Measurements from ENCODE around the gene CBLC. TPM values are rescaled to one million over a fixed set of nuclear protein-coding genes. Genes with fewer than 3 reads are reported as not detected.

The CBLC gene
- total RNA-seq, 4 donors from 2014 or later, result 26.9 to 75.7 (median 49.1) TPM

DNA sequence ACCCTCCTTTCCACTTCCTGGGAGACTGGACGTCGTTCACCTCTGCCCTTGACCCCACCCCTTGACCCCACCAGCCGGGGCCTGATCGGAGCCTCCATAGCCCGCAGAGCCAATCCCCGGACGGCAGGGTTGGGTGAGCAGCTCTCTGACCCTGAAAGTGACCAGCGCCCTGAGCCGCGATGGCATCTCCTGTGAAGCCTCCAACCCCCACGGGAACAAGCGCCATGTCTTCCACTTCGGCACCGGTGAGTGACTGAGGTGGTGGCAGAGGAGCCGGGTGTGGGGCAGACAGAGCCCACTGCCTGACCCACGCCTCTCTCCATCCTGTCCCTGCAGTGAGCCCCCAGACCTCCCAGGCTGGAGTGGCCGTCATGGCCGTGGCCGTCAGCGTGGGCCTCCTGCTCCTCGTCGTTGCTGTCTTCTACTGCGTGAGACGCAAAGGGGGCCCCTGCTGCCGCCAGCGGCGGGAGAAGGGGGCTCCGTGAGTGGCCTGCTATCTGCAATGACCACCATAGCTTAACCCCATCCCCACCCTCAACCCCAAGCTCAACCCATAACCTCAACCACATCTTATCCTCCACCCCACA, 41.6 kb downstream of the CBLC start:
- Histone ChIP-seq H3K4me1 (peaks cover 4 to 20% (median 4%) of the 10 kb centered on the region in 3 donors), H3K4me3 (no peak overlapping the region), H3K27me3 (peaks cover 0 to 9% (median 0%) of the 10 kb centered on the region in 4 donors), H3K36me3 (peaks cover 0 to 22% (median 0%) of the 10 kb centered on the region in 3 donors), H3K27ac (no peak overlapping the region), H3K9me3 (no peaks in the 10 kb centered on the region)
- intact Hi-C loops (cut with DNase I), result no loop called here
- WGBS, 2 donors, result 90 to 95% methylated on average over 10 to 20 of the region's 28 CpGs
- TF ChIP-seq, protein P1, sequence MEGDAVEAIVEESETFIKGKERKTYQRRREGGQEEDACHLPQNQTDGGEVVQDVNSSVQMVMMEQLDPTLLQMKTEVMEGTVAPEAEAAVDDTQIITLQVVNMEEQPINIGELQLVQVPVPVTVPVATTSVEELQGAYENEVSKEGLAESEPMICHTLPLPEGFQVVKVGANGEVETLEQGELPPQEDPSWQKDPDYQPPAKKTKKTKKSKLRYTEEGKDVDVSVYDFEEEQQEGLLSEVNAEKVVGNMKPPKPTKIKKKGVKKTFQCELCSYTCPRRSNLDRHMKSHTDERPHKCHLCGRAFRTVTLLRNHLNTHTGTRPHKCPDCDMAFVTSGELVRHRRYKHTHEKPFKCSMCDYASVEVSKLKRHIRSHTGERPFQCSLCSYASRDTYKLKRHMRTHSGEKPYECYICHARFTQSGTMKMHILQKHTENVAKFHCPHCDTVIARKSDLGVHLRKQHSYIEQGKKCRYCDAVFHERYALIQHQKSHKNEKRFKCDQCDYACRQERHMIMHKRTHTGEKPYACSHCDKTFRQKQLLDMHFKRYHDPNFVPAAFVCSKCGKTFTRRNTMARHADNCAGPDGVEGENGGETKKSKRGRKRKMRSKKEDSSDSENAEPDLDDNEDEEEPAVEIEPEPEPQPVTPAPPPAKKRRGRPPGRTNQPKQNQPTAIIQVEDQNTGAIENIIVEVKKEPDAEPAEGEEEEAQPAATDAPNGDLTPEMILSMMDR (IDR thresholded peaks at IDR 0.05), result no peak
- no peak for TF ChIP-seq POLR2A (IDR thresholded peaks at IDR 0.05)
- no peak for DNase-seq

DNA sequence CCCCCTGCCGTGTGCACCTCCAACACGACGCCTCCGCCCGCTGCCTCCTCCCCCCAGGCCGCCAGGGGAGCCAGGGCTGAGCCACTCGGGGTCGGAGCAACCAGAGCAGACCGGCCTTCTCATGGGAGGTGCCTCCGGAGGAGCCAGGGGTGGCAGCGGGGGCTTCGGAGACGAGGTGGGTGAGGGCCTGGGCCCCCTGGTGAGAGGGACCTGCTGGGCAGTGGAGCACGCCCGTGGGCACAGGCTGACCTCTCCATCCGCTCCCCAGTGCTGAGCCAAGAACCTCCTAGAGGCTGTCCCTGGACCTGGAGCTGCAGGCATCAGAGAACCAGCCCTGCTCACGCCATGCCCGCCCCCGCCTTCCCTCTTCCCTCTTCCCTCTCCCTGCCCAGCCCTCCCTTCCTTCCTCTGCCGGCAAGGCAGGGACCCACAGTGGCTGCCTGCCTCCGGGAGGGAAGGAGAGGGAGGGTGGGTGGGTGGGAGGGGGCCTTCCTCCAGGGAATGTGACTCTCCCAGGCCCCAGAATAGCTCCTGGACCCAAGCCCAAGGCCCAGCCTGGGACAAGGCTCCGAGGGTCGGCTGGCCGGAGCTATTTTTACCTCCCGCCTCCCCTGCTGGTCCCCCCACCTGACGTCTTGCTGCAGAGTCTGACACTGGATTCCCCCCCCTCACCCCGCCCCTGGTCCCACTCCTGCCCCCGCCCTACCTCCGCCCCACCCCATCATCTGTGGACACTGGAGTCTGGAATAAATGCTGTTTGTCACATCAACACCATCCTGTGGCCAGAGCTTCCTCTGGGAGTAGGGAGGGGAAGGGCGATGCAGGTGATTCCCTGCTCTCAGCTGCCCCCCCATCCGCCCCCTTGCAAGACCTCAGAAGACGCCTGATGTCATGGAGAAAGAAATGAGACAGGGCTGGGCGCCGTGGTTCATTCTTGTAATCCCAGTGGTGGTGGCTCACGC, 43.2 kb downstream of the CBLC start:
- Histone ChIP-seq H3K9me3 (no peaks in the 10 kb centered on the region), H3K4me3 (peak overlapping the region in 1 of 4 donors; percentile 6), H3K27me3 (peaks cover 0 to 18% (median 0%) of the 10 kb centered on the region in 4 donors), H3K4me1 (peaks cover 4 to 20% (median 4%) of the 10 kb centered on the region in 3 donors), H3K36me3 (peaks cover 0 to 7% (median 0%) of the 10 kb centered on the region in 3 donors), H3K27ac (peak overlapping the region in 3 of 4 donors; percentile 38 to 82 (median 71))
- no peak for TF ChIP-seq POLR2A (IDR thresholded peaks at IDR 0.05)
- TF ChIP-seq, protein P1 (IDR thresholded peaks at IDR 0.05), result no peak
- no peak for DNase-seq
- intact Hi-C loops (cut with DNase I), result loop anchor here (10.0 kb wide), 1 partner anchor 246 kb away; no protein-coding TSS in a partner anchor
- WGBS, 2 donors, result 46 to 60% methylated on average over 11 to 12 of the region's 35 CpGs

DNA sequence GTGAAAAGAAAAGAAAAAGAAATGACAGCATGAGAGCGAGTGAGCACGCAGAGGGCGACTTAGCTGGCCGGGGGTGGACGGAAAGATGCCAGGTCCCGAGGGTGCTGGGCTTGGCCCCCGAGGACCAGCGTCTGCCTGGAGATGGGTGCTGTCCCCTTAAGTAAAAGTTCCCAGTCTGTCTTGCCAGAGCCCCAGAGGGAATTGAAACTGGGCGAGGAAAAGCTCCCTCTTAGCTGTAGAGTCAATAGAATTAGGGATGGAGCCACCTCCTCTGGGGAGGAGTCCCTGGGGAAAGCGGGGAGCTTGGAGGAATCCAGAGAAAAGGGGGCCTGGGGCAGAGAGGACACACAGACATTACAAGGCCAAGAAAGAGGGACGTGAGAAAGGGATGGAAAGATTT, 44.5 kb downstream of the CBLC start:
- H3K4me1 ChIP-seq, result peaks cover 4 to 20% (median 4%) of the 10 kb centered on the region in 3 donors
- 46 to 48% methylated on average over 11 of the region's 11 CpGs for WGBS, 2 donors
- TF ChIP-seq POLR2A (IDR thresholded peaks at IDR 0.05), result no peak
- TF ChIP-seq, protein P1 (IDR thresholded peaks at IDR 0.05), result no peak
- no peaks in the 10 kb centered on the region for H3K9me3 ChIP-seq
- DNase-seq, result no peak
- no peak overlapping the region for H3K4me3 ChIP-seq
- H3K27me3 ChIP-seq, result peaks cover 0 to 21% (median 0%) of the 10 kb centered on the region in 4 donors
- intact Hi-C loops (cut with DNase I), result loop anchor here (10.0 kb wide), 1 partner anchor 247 kb away; no protein-coding TSS in a partner anchor
- H3K27ac ChIP-seq, result peak overlapping the region in 3 of 4 donors; percentile 28 to 71 (median 38)
- peaks cover 0 to 7% (median 0%) of the 10 kb centered on the region in 3 donors for H3K36me3 ChIP-seq

DNA sequence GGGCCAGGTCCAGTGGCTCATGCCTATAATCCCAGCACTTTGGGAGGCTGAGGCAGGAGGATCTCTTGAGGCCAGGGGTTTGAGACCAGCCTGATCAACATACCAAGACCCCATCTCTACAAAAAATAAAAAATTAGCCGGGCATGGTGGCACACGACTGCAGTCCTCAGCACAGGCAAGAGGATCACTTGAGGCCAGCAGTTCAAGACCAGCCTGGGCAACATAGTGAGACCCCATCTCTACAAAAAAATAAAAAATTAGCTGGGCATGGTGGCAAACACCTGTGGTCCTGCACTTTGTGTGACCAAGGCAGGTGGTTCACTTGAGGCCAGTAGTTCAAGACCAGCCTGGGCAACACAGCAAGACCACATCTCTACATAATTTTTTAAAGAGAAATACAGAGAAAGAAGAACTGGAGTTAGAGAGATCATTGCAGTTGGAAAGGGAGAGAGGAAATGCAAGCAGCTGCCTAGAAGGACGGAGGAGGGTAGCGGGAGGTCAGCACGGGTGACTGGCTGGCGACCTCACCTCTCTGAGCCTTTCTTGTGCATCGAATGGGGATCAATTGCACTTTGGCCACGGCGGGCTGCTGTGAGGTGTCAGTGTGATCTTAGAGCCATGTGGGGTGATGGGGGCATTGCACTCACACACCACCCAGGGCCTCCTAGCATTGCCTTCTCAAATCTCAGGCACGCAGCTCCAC, 45.1 kb downstream of the CBLC start:
- Histone ChIP-seq H3K4me1 (peaks cover 4 to 20% (median 4%) of the 10 kb centered on the region in 3 donors), H3K9me3 (no peaks in the 10 kb centered on the region), H3K4me3 (no peak overlapping the region), H3K36me3 (peaks cover 0 to 7% (median 0%) of the 10 kb centered on the region in 3 donors), H3K27me3 (peaks cover 0 to 25% (median 0%) of the 10 kb centered on the region in 4 donors), H3K27ac (peak overlapping the region in 1 of 4 donors; percentile 28)
- intact Hi-C loops (cut with DNase I), result loop anchor here (10.0 kb wide), 1 partner anchor 248 kb away; no protein-coding TSS in a partner anchor
- DNase-seq, result no peak
- 70 to 71% methylated on average over 10 of the region's 10 CpGs for WGBS, 2 donors
- no peak for TF ChIP-seq POLR2A (IDR thresholded peaks at IDR 0.05)
- TF ChIP-seq, protein P1 (IDR thresholded peaks at IDR 0.05), result no peak
